HCT116 (cell line): Measurements from ENCODE around the gene ASCC1.

ENCODE experiments used
- CEBPB ChIP-seq: IDR thresholded peaks from 2 replicates; pipeline ENCODE4 v1.6.1; 2012; ENCODE audit warnings: low read depth
- CTCF ChIP-seq, 3 experiments: fragments of 200-600 bp in 1 of 3; sonication (generic) in 1 of 3; IDR thresholded peaks in 2 of 3; conservative IDR thresholded peaks in 1 of 3; 2 replicates each; pipeline ENCODE4 v1.5.1; 2012 to 2017; ENCODE audit warnings: low read depth in 2 of 3, low read length in 2 of 3, antibody characterized with exemption in 1 of 3, borderline replicate concordance in 1 of 3, control low read depth in 1 of 3, mild to moderate bottlenecking in 1 of 3, mixed read lengths in 1 of 3, mixed run types in 1 of 3, moderate library complexity in 1 of 3; ENCODE audit not compliant: insufficient read depth in 1 of 3
- EGR1 ChIP-seq: IDR thresholded peaks from 2 replicates; pipeline ENCODE4 v1.6.1; 2012; ENCODE audit warnings: low read depth
- EZH2 ChIP-seq: fragments of 200-600 bp; sonication (generic); IDR thresholded peaks from 2 replicates; pipeline ENCODE4 v1.6.1; 2017; ENCODE audit warnings: antibody characterized with exemption, mixed run types
- FOSL1 ChIP-seq: IDR thresholded peaks from 2 replicates; pipeline ENCODE4 v1.6.1; 2012; ENCODE audit warnings: low read depth
- MAX ChIP-seq: IDR thresholded peaks from 2 replicates; pipeline ENCODE4 v1.6.1; 2012
- POLR2A ChIP-seq: IDR thresholded peaks from 2 replicates; pipeline ENCODE4 v1.7.0; 2011; ENCODE audit warnings: borderline replicate concordance; ENCODE audit not compliant: insufficient read depth, insufficient read length; ENCODE audit errors: extremely low read depth
- POLR2AphosphoS5 ChIP-seq: IDR thresholded peaks from 2 replicates; pipeline ENCODE4 v1.6.1; 2011; ENCODE audit warnings: mild to moderate bottlenecking, low read depth, low read length, moderate library complexity
- RAD21 ChIP-seq: IDR thresholded peaks from 2 replicates; pipeline ENCODE4 v1.6.1; 2012; ENCODE audit warnings: low read depth, mild to moderate bottlenecking
- SIN3A ChIP-seq: IDR thresholded peaks from 2 replicates; pipeline ENCODE4 v1.6.1; 2012; ENCODE audit warnings: low read depth
- SP1 ChIP-seq: IDR thresholded peaks from 2 replicates; pipeline ENCODE4 v1.6.1; 2012; ENCODE audit warnings: low read depth
- YY1 ChIP-seq: IDR thresholded peaks from 2 replicates; pipeline ENCODE4 v1.6.1; 2011; ENCODE audit warnings: low read length, low read depth, moderate library complexity, mild to moderate bottlenecking; ENCODE audit not compliant: insufficient replicate concordance; ENCODE audit errors: extremely low read depth
- ZNF274 ChIP-seq: fragments of 200-500 bp; sonication (Bioruptor generic); IDR thresholded peaks from 2 replicates; pipeline ENCODE4 v1.6.1; 2014; ENCODE audit warnings: mild to moderate bottlenecking, low read depth, low read length, inconsistent platforms

GRCh38 chr10:72258617-72259016 is 42.5 kb upstream of the ASCC1 start:
- TF ChIP-seq MAX (no peak), RAD21 (no peak), CEBPB (no peak), FOSL1 (no peak), ZNF274 (no peak), EZH2 (no peak), POLR2A (no peak), CTCF (IDR thresholded peaks at IDR 0.05 in 2 of 3, conservative IDR thresholded peaks at IDR 0.05 in 1 of 3; ENCODE audit: borderline replicate concordance in 1 of 3, insufficient read depth in 1 of 3, low read depth in 2 of 3, low read length in 2 of 3) (0 out of 6 replicates have a peak, but pooled peaks of 2 of the 3 experiments have one; percentile 16 to 20), EGR1 (no peak), YY1 (no peak), SP1 (no peak), POLR2AphosphoS5 (no peak), SIN3A (no peak)
